K562 (cell line): Measurements from ENCODE around the gene LLPH. TPM values are rescaled to one million over a fixed set of nuclear protein-coding genes. Genes with fewer than 3 reads are reported as not detected.

ENCODE experiments used
- TRIM25 ChIP-seq: fragments of 450-650 bp; IDR thresholded peaks from 2 replicates; pipeline ENCODE4 v1.7.0; 2016; ENCODE audit warnings: borderline replicate concordance
- polyA plus RNA-seq, 8 experiments: library from polyadenylated mRNA; depleted of rRNA in 4 of 8; stranded (reverse) in 5 of 8; unstranded in 3 of 8; fragments of >200 nt; fragmentation: Nextera tagmentation in 2 of 8; fragmentation: Illumina TruSeq in 1 of 8; extraction: Ambion mirVana in 2 of 8; extraction: Trizol in 1 of 8; gene quantifications; 2 replicates each; pipeline versions ENCODE4 v1.2.1 to v1.2.3, GENCODE V29; 2011 to 2014; ENCODE audit warnings: inconsistent platforms in 1 of 8, missing spikeins in 1 of 8
- total RNA-seq, 7 experiments: library from RNA; depleted of rRNA in 6 of 7; stranded (reverse); fragments of >200 nt in 6 of 7; fragmentation: Illumina TruSeq in 2 of 7; extraction: Trizol in 2 of 7; gene quantifications; 2 replicates each; pipeline versions ENCODE4 v1.2.1 to v1.2.3, GENCODE V29; 2011 to 2021; ENCODE audit warnings: low replicate concordance in 1 of 7

LLPH gene
- total and polyA plus RNA-seq, 9 of the 15 experiments (the other 6 are each of a cell fraction or from before 2014, with no cell fraction given), result 19.1 to 87.3 (median 59.6) TPM

- TF ChIP-seq TRIM25, result no peak
Measured at GRCh38 chr12:66066929-66067523, 63.5 kb downstream of the LLPH start (continued).

Other genes with a start within 250 kb of the LLPH start
- 18.6 and 19.5 TPM in 2 replicates for gene TMBIM4, start 39.2 kb upstream of the LLPH start, total RNA-seq (2014; rRNA removed)
- 49.8 and 57.5 TPM in 2 replicates for gene TMBIM4, start 39.2 kb upstream of the LLPH start, total RNA-seq (2014; rRNA removed; fragmentation: Illumina TruSeq; extraction: Trizol)
- gene TMBIM4, start 39.2 kb upstream of the LLPH start, total RNA-seq (2015; rRNA removed; fragmentation: Illumina TruSeq; extraction: Trizol), result 46.1 and 50.0 TPM in 2 replicates
- gene TMBIM4, start 39.2 kb upstream of the LLPH start, total RNA-seq (2021), result 41.2 and 46.5 TPM in 2 replicates
- 53.9 and 67.4 TPM in 2 replicates for gene TMBIM4, start 39.2 kb upstream of the LLPH start, polyA plus RNA-seq (2011; rRNA removed)
- 49.7 and 70.1 TPM in 2 replicates for gene TMBIM4, start 39.2 kb upstream of the LLPH start, polyA plus RNA-seq (2014; fragmentation: Illumina TruSeq; extraction: Trizol)
- 100 to 1,000 TPM; 231 to 272 TPM for gene TMBIM4, start 39.2 kb upstream of the LLPH start, polyA plus RNA-seq (2014; fragmentation: Nextera tagmentation; extraction: Ambion mirVana)
- 61.8 and 104 TPM in 2 replicates for gene TMBIM4, start 39.2 kb upstream of the LLPH start, polyA plus RNA-seq (2014; rRNA removed)
- 0.09 TPM in 1 of 2 replicates, not detected in the other for gene IRAK3, start 58.5 kb upstream of the LLPH start, total RNA-seq (2014; rRNA removed)
- not detected in 2 replicates for gene IRAK3, start 58.5 kb upstream of the LLPH start, total RNA-seq (2014; rRNA removed; fragmentation: Illumina TruSeq; extraction: Trizol)
- gene IRAK3, start 58.5 kb upstream of the LLPH start, total RNA-seq (2015; rRNA removed; fragmentation: Illumina TruSeq; extraction: Trizol), result not detected in 2 replicates
- 0.07 TPM in 1 of 2 replicates, not detected in the other for gene IRAK3, start 58.5 kb upstream of the LLPH start, total RNA-seq (2021)
- 0.06 TPM in 1 of 2 replicates, not detected in the other for gene IRAK3, start 58.5 kb upstream of the LLPH start, polyA plus RNA-seq (2011; rRNA removed)
- not detected in 2 replicates for gene IRAK3, start 58.5 kb upstream of the LLPH start, polyA plus RNA-seq (2014; fragmentation: Illumina TruSeq; extraction: Trizol)
- not detected for gene IRAK3, start 58.5 kb upstream of the LLPH start, polyA plus RNA-seq (2014; fragmentation: Nextera tagmentation; extraction: Ambion mirVana)
- not detected in 2 replicates for gene IRAK3, start 58.5 kb upstream of the LLPH start, polyA plus RNA-seq (2014; rRNA removed)
- gene HELB, start 171.7 kb upstream of the LLPH start, total RNA-seq (2014; rRNA removed), result 2.4 and 2.9 TPM in 2 replicates
- gene HELB, start 171.7 kb upstream of the LLPH start, total RNA-seq (2014; rRNA removed; fragmentation: Illumina TruSeq; extraction: Trizol), result 7.6 and 9.0 TPM in 2 replicates
- gene HELB, start 171.7 kb upstream of the LLPH start, total RNA-seq (2015; rRNA removed; fragmentation: Illumina TruSeq; extraction: Trizol), result 4.8 TPM in 2 replicates
- 5.2 and 5.5 TPM in 2 replicates for gene HELB, start 171.7 kb upstream of the LLPH start, total RNA-seq (2021)
- 3.7 TPM in 2 replicates for gene HELB, start 171.7 kb upstream of the LLPH start, polyA plus RNA-seq (2011; rRNA removed)
- gene HELB, start 171.7 kb upstream of the LLPH start, polyA plus RNA-seq (2014; fragmentation: Illumina TruSeq; extraction: Trizol), result 1.9 TPM in 2 replicates
- under 1 TPM; 0.74 to 0.99 TPM for gene HELB, start 171.7 kb upstream of the LLPH start, polyA plus RNA-seq (2014; fragmentation: Nextera tagmentation; extraction: Ambion mirVana)
- 1.9 and 2.0 TPM in 2 replicates for gene HELB, start 171.7 kb upstream of the LLPH start, polyA plus RNA-seq (2014; rRNA removed)